Calu3 (cell line): Measurements from ENCODE around the gene MAS1L. TPM values are rescaled to one million over a fixed set of nuclear protein-coding genes. Genes with fewer than 3 reads are reported as not detected.
A peak's percentile ranks its signal among the peaks of the same experiment; 100 is the strongest.

ENCODE experiments used
- BruUV-seq: library from RNA; stranded (reverse); fragments of 400-500 nt; replicated peaks from 2 replicates; lab custom pipeline; 2021; lab: Mats Ljungman, UMichigan
- CTCF ChIA-PET: fragments of 300-600 bp; sonication (Branson Sonifier 250); formaldehyde crosslinking; loops from one replicate; lab custom pipeline; 2022; ENCODE audit warnings: antibody characterized with exemption; lab: Charles Lee
- DNase-seq: peaks from one replicate; pipeline ENCODE4 v3.0.0; 2022
- H3K27ac Mint-ChIP-seq: one replicate; pipeline ENCODE4 v1.8.0; 2022; ENCODE audit warnings: mixed read lengths; ENCODE audit not compliant: unreplicated experiment
- H3K27me3 Mint-ChIP-seq: one replicate; pipeline ENCODE4 v1.8.0; 2022; ENCODE audit warnings: mixed read lengths; ENCODE audit not compliant: unreplicated experiment
- H3K36me3 Mint-ChIP-seq: one replicate; pipeline ENCODE4 v1.8.0; 2022; ENCODE audit warnings: mild to moderate bottlenecking, moderate library complexity, mixed read lengths; ENCODE audit not compliant: insufficient read depth, unreplicated experiment
- H3K4me1 Mint-ChIP-seq: one replicate; pipeline ENCODE4 v1.8.0; 2022; ENCODE audit warnings: mild to moderate bottlenecking, low read depth, mixed read lengths; ENCODE audit not compliant: unreplicated experiment
- H3K4me3 Mint-ChIP-seq: one replicate; pipeline ENCODE4 v1.8.0; 2022; ENCODE audit warnings: mild to moderate bottlenecking, low read depth, moderate library complexity, mixed read lengths; ENCODE audit not compliant: unreplicated experiment
- H3K9me3 Mint-ChIP-seq: one replicate; pipeline ENCODE4 v1.8.0; 2022; ENCODE audit warnings: low read depth, mixed read lengths; ENCODE audit not compliant: unreplicated experiment
- CTCF ChIP-seq: fragments of 200-600 bp; IDR thresholded peaks from one replicate; pipeline ENCODE4 v1.8.0; 2022; ENCODE audit warnings: antibody characterized with exemption; ENCODE audit not compliant: unreplicated experiment
- intact Hi-C: fragments of 100-400 bp; cut with micrococcal nuclease; formaldehyde crosslinking; loops from one replicate; pipeline ENCODE4 v1.10.0; 2022; ENCODE audit not compliant: unreplicated experiment
- total RNA-seq: library from RNA; stranded (reverse); gene quantifications from 2 replicates; pipeline ENCODE4 v1.2.3, GENCODE V29; 2022

Gene MAS1L
- total RNA-seq, 1 experiment from 2014 or later, result not detected

- no TSS peak for BruUV-seq
- peaks cover 5% of the 10 kb centered on the region for H3K9me3 Mint-ChIP-seq
- CTCF ChIA-PET, result interaction anchor here (0.8 kb wide), 1 partner anchor 103 kb away, joined by 3 read pairs; no protein-coding TSS in a partner anchor
Measured at GRCh38 chr6:29527126-29527525, 39.4 kb upstream of the MAS1L start.

GRCh38 chr6:29525311-29525639, 37.5 kb upstream of the MAS1L start:
- CTCF ChIA-PET, result no interaction called here
- Mint-ChIP-seq H3K4me3 (no peak overlapping the region), H3K27me3 (no peaks in the 10 kb centered on the region), H3K9me3 (peaks cover 5% of the 10 kb centered on the region), H3K36me3 (peaks cover 5% of the 10 kb centered on the region), H3K27ac (peak overlapping the region; percentile 69), H3K4me1 (peaks cover 37% of the 10 kb centered on the region)
- TF ChIP-seq CTCF, result no peak
- no TSS peak for BruUV-seq
- no peak for DNase-seq
- intact Hi-C loops, result no loop called here

More at GRCh38 chr6:29527126-29527525, 39.4 kb upstream of the MAS1L start:
- DNase-seq, result no peak
- intact Hi-C loops, result no loop called here
- Mint-ChIP-seq H3K27ac (no peak overlapping the region), H3K36me3 (peaks cover 9% of the 10 kb centered on the region), H3K4me3 (no peak overlapping the region), H3K4me1 (peaks cover 37% of the 10 kb centered on the region), H3K27me3 (no peaks in the 10 kb centered on the region)
- no peak for TF ChIP-seq CTCF

GRCh38 chr6:29524444-29525310, 36.9 kb upstream of the MAS1L start:
- Mint-ChIP-seq H3K4me1 (peaks cover 37% of the 10 kb centered on the region), H3K27me3 (no peaks in the 10 kb centered on the region), H3K4me3 (peak overlapping the region; percentile 53), H3K9me3 (peaks cover 5% of the 10 kb centered on the region), H3K36me3 (peaks cover 5% of the 10 kb centered on the region), H3K27ac (peak overlapping the region; percentile 69)
- CTCF ChIA-PET, result interaction anchor here (1.1 kb wide), 1 partner anchor 71 kb away, joined by 3 read pairs; no protein-coding TSS in a partner anchor
- no peak for TF ChIP-seq CTCF
- no TSS peak for BruUV-seq
- DNase-seq, result peak; percentile 22
- intact Hi-C loops, result loop anchor here (5.0 kb wide), 1 partner anchor 62 kb away; no protein-coding TSS in a partner anchor

- TF ChIP-seq CTCF, result no peak
- H3K36me3 Mint-ChIP-seq, result peaks cover 5% of the 10 kb centered on the region
- CTCF ChIA-PET, result interaction anchor here (1.1 kb wide), 1 partner anchor 70 kb away, joined by 3 read pairs; no protein-coding TSS in a partner anchor
- H3K9me3 Mint-ChIP-seq, result peaks cover 5% of the 10 kb centered on the region
- H3K27ac Mint-ChIP-seq, result peak overlapping the region; percentile 43
- peak overlapping the region; percentile 53 for H3K4me3 Mint-ChIP-seq
- BruUV-seq, result no TSS peak
- no peaks in the 10 kb centered on the region for H3K27me3 Mint-ChIP-seq
- DNase-seq, result no peak
- peaks cover 37% of the 10 kb centered on the region for H3K4me1 Mint-ChIP-seq
- intact Hi-C loops, result loop anchor here (5.0 kb wide), 1 partner anchor 62 kb away; no protein-coding TSS in a partner anchor
Measured at GRCh38 chr6:29524044-29524443, 36.3 kb upstream of the MAS1L start.
